Bone marrow (tissue), 2 donors: ENCODE results near the gene CDA.

ENCODE experiments used
- DNase-seq, 2 donors: peaks; one replicate each; lab custom pipeline; 2025; lab: John Stamatoyannopoulos, UW

CDA gene

GRCh38 chr1:20588634-20589225 is at the start of gene CDA:
Gene CDA (plus strand): TSS chr1:20589097. CDS start chr1:20589130, 33 bp downstream.
- DNase-seq: peak in 1 of 2 donors; percentile 53

GRCh38 chr1:20540281-20540680 is 48.6 kb upstream of the CDA start:
- DNase-seq: no peak

GRCh38 chr1:20546637-20547036 is 42.3 kb upstream of the CDA start:
- DNase-seq: no peak

GRCh38 chr1:20551161-20551560 is 37.7 kb upstream of the CDA start:
- no peak for DNase-seq

- DNase-seq: no peak
Measured at GRCh38 chr1:20551945-20552727, 36.8 kb upstream of the CDA start, which contains the start of gene FAM43B. Gene FAM43B (plus strand): TSS chr1:20552573. CDS start chr1:20552974, 401 bp downstream.

- no peak for DNase-seq
Measured at GRCh38 chr1:20552728-20553445, 36.0 kb upstream of the CDA start.

- no peak for DNase-seq
Measured at GRCh38 chr1:20555025-20555757, 33.7 kb upstream of the CDA start.

- DNase-seq: no peak
Measured at GRCh38 chr1:20555758-20556120, 33.2 kb upstream of the CDA start.

GRCh38 chr1:20558191-20558590 is 30.7 kb upstream of the CDA start:
- no peak for DNase-seq

- no peak for DNase-seq
Measured at GRCh38 chr1:20560966-20561365, 27.9 kb upstream of the CDA start.

- no peak for DNase-seq
Measured at GRCh38 chr1:20565234-20565633, 23.7 kb upstream of the CDA start.

- no peak for DNase-seq
Measured at GRCh38 chr1:20569523-20570098, 19.3 kb upstream of the CDA start.

GRCh38 chr1:20571427-20571826 is 17.5 kb upstream of the CDA start:
- DNase-seq: no peak

GRCh38 chr1:20573987-20574386 is 14.9 kb upstream of the CDA start:
- no peak for DNase-seq

- peak; percentile 74 to 81 for DNase-seq
Measured at GRCh38 chr1:20574686-20575540, 14.0 kb upstream of the CDA start.

- no peak for DNase-seq
Measured at GRCh38 chr1:20575541-20576336, 13.2 kb upstream of the CDA start.

GRCh38 chr1:20578062-20578461 is 10.8 kb upstream of the CDA start:
- no peak for DNase-seq

- DNase-seq: no peak
Measured at GRCh38 chr1:20578721-20579395, 10.0 kb upstream of the CDA start.

- DNase-seq: no peak
Measured at GRCh38 chr1:20584890-20585289, 4.0 kb upstream of the CDA start.
